A549 (cell line): Measurements from ENCODE around the gene MUC5AC. TPM values are rescaled to one million over a fixed set of nuclear protein-coding genes. Genes with fewer than 3 reads are reported as not detected.

ENCODE experiments used
- ATAC-seq, 2 experiments: fragments of 200-7000 bp in 1 of 2; fragments of >200 bp in 1 of 2; cut with Nextera tagmentation in 1 of 2; cut with Tn5 transposase in 1 of 2; 3 replicates each; pipeline versions ENCODE4 v1.8.0 to v1.9.1; 2018 to 2020; ENCODE audit warnings: mild to moderate bottlenecking in 1 of 2, moderate library complexity in 1 of 2
- CTCF ChIA-PET: fragments of 300-600 bp; sonication (Branson Sonifier 250); formaldehyde crosslinking; extraction: SDS; loops from one replicate; lab custom pipeline; 2021; ENCODE audit warnings: antibody characterized with exemption, inconsistent platforms; lab: Yijun Ruan, JAX
- POLR2A ChIA-PET: fragments of 350-600 bp; formaldehyde crosslinking; extraction: SDS; loops from one replicate; lab custom pipeline; 2021; ENCODE audit warnings: antibody characterized with exemption, inconsistent platforms; lab: Yijun Ruan, JAX
- DNase-seq, 2 experiments: peaks; one replicate each; pipeline versions ENCODE4 v3.0.0 to v3.0.0-alpha.2; 2011 to 2016; ENCODE audit warnings: low read depth in 1 of 2, low spot score in 1 of 2
- FAIRE-seq: peaks from 2 replicates; lab custom pipeline; 2011; peaks lifted over from hg19 to GRCh38; lab: Jason Lieb, UNC
- H3K27ac ChIP-seq, 2 experiments: fragments of >200 bp; sonication (Bioruptor Twin); formaldehyde crosslinking; 3 replicates each; pipeline ENCODE4 v1.5.1; 2016 to 2017
- H3K4me1 ChIP-seq: fragments of >200 bp; sonication (Bioruptor Twin); formaldehyde crosslinking; 3 replicates; pipeline ENCODE4 v1.6.1; 2016
- H3K4me2 ChIP-seq: fragments of >200 bp; sonication (Bioruptor Twin); formaldehyde crosslinking; 3 replicates; pipeline ENCODE4 v1.6.1; 2016
- H3K4me3 ChIP-seq: fragments of >200 bp; sonication (Bioruptor Twin); formaldehyde crosslinking; 3 replicates; pipeline ENCODE4 v1.5.1; 2016
- H3K9me3 ChIP-seq: fragments of >200 bp; sonication (Bioruptor Twin); formaldehyde crosslinking; 3 replicates; pipeline ENCODE4 v1.6.1; 2016
- BHLHE40 ChIP-seq: IDR thresholded peaks from 2 replicates; pipeline ENCODE4 v1.6.1; 2012; ENCODE audit warnings: low read depth, low read length, inconsistent platforms
- CEBPB ChIP-seq, 2 experiments: fragments of >200 bp in 1 of 2; sonication (Bioruptor Twin) in 1 of 2; formaldehyde crosslinking in 1 of 2; IDR thresholded peaks; 2 replicates each; pipeline ENCODE4 v1.6.1; 2012 to 2016
- CHD2 ChIP-seq: fragments of 150-350 bp; IDR thresholded peaks from 2 replicates; pipeline ENCODE4 v1.6.1; 2014; ENCODE audit warnings: low read length; ENCODE audit not compliant: partially characterized antibody
- CHD4 ChIP-seq: fragments of 200-600 bp; sonication (generic); IDR thresholded peaks from 2 replicates; pipeline ENCODE4 v1.6.1; 2016; ENCODE audit warnings: antibody characterized with exemption, mild to moderate bottlenecking, borderline replicate concordance
- HEYL ChIP-seq: fragments of 250-450 bp; sonication (Bioruptor Pico); IDR thresholded peaks from 2 replicates; pipeline ENCODE4 v1.8.0; 2021; ENCODE audit warnings: mild to moderate bottlenecking, moderate library complexity
- HOXB13 ChIP-seq: fragments of 250-450 bp; sonication (Bioruptor Pico); IDR thresholded peaks from 2 replicates; pipeline ENCODE4 v1.5.0; 2020; ENCODE audit warnings: low read depth, mild to moderate bottlenecking, moderate library complexity
- KDM1A ChIP-seq: fragments of 200-600 bp; sonication (generic); IDR thresholded peaks from 2 replicates; pipeline ENCODE4 v1.6.1; 2016; ENCODE audit warnings: low read depth, mild to moderate bottlenecking
- MAZ ChIP-seq: fragments of 150-350 bp; IDR thresholded peaks from 2 replicates; pipeline ENCODE4 v1.6.1; 2014; ENCODE audit warnings: antibody characterized with exemption, low read depth, low read length, borderline replicate concordance
- NFE2L2 ChIP-seq: fragments of 150-350 bp; conservative IDR thresholded peaks from 2 replicates; pipeline ENCODE4 v1.6.1; 2014; ENCODE audit warnings: low read length
- NPAS2 ChIP-seq: fragments of 250-450 bp; sonication (Bioruptor Pico); IDR thresholded peaks from 2 replicates; pipeline ENCODE4 v1.8.0; 2022; ENCODE audit warnings: mild to moderate bottlenecking, moderate library complexity, borderline replicate concordance
- PHF8 ChIP-seq: fragments of 200-600 bp; sonication (generic); IDR thresholded peaks from 2 replicates; pipeline ENCODE4 v1.6.1; 2016; ENCODE audit warnings: low read depth, mild to moderate bottlenecking, antibody characterized with exemption, moderate library complexity, borderline replicate concordance
- RAD21 ChIP-seq, 2 experiments: fragments of >200 bp in 1 of 2; sonication (Bioruptor Twin) in 1 of 2; formaldehyde crosslinking in 1 of 2; IDR thresholded peaks in 1 of 2; conservative IDR thresholded peaks in 1 of 2; 2 replicates in 1 of 2; 3 replicates in 1 of 2; pipeline ENCODE4 v1.6.1; 2012 to 2018; ENCODE audit warnings: inconsistent platforms in 1 of 2
- RFX5 ChIP-seq: fragments of 450-650 bp; IDR thresholded peaks from 2 replicates; pipeline ENCODE4 v1.7.1; 2014; ENCODE audit warnings: antibody characterized with exemption, mild to moderate bottlenecking, moderate library complexity
- TFCP2L1 ChIP-seq: fragments of 250-450 bp; sonication (Bioruptor Pico); IDR thresholded peaks from 2 replicates; pipeline ENCODE4 v1.5.0; 2021; ENCODE audit warnings: mild to moderate bottlenecking
- TP53 ChIP-seq: fragments of 250-450 bp; sonication (Bioruptor Pico); IDR thresholded peaks from 2 replicates; pipeline ENCODE4 v1.5.0; 2021; ENCODE audit warnings: mild to moderate bottlenecking, moderate library complexity
- ZNF302 ChIP-seq: fragments of 250-450 bp; sonication (Bioruptor Pico); IDR thresholded peaks from 2 replicates; pipeline ENCODE4 v1.9.0; 2021; ENCODE audit warnings: inconsistent platforms, mild to moderate bottlenecking, moderate library complexity
- WGBS: methylation state at CpG from one replicate; pipeline ENCODE4 v1.1.6; 2017; ENCODE audit errors: missing lambda C conversion rate; 5-methylcytosine and 5-hydroxymethylcytosine counted together
- polyA plus RNA-seq, 4 experiments: library from polyadenylated mRNA; depleted of rRNA in 3 of 4; stranded (reverse); fragments of >200 nt; fragmentation: RNase III in 1 of 4; extraction: RNeasy Plus Mini Kit Qiagen cat#74134 plus additional on column Dnase treatment in 1 of 4; gene quantifications; 2 replicates in 3 of 4; 3 replicates in 1 of 4; pipeline ENCODE4 v1.2.3, GENCODE V29; 2011 to 2017
- TF ChIP-seq, protein P1 (sequence below): fragments of >200 bp; sonication (Bioruptor Twin); formaldehyde crosslinking; IDR thresholded peaks from 3 replicates; pipeline ENCODE4 v1.6.1; 2016
- TF ChIP-seq, protein P2 (sequence below): fragments of 200-600 bp; sonication (generic); IDR thresholded peaks from 2 replicates; pipeline ENCODE4 v1.6.1; 2016; ENCODE audit warnings: antibody characterized with exemption, mild to moderate bottlenecking, moderate library complexity
- TF ChIP-seq, protein P3 (sequence below): fragments of 250-450 bp; sonication (Bioruptor Pico); IDR thresholded peaks from 2 replicates; pipeline ENCODE4 v1.5.0; 2021; ENCODE audit warnings: mild to moderate bottlenecking, moderate library complexity, borderline replicate concordance

The MUC5AC gene
- polyA plus RNA-seq, 2 of the 4 experiments (the other 2 are of a cell fraction) = 0.18 to 7.4 TPM

DNA sequence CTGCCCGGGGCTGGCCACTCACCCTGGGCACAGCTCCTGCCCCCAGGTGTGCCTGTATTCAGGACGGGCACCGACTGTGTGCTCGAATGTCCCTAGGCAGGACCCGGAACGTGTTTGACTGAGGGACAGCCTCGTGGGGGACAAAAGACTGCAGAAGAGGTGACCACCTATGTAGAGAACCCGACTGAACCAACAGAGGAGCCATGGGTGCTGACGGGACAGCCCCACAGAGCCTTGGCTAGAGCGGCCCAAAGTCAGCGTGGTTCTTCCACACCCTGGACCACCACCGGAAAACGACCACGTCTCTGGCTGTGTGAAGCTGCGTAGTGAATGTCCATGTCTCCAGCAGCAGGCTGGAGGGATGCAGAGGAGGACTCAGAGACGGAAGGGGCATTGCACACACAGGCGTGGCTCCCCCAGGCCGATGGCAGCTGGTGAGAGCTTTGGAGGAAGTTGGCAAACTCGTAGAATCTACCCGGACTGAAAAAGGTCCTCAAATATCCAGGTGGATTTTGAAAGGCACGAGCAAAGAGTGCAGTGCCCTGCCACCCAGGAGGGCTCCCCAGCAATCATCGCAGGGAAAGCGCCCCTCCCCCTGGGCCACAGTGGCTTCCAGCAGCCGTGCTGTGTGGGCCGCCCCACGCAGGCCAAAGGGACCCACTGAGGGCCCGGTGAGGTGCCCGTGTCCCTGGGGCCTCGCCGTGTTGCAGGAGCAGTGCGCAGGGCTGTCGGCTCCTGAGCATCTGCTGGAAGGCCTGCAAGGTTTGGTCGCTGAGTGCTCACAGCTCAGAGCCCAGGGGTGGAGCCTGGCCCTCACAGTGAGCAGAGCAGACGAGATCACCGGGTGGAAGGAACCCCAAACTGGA lies 47.6 kb downstream of the MUC5AC start:
- TF ChIP-seq HOXB13 (CRISPR knock-in tag) = no peak
- TF ChIP-seq CHD4 = no peak
- no peak for TF ChIP-seq TP53 (CRISPR knock-in tag)
- TF ChIP-seq, protein P1, sequence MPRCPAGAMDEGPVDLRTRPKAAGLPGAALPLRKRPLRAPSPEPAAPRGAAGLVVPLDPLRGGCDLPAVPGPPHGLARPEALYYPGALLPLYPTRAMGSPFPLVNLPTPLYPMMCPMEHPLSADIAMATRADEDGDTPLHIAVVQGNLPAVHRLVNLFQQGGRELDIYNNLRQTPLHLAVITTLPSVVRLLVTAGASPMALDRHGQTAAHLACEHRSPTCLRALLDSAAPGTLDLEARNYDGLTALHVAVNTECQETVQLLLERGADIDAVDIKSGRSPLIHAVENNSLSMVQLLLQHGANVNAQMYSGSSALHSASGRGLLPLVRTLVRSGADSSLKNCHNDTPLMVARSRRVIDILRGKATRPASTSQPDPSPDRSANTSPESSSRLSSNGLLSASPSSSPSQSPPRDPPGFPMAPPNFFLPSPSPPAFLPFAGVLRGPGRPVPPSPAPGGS = no peak
- TF ChIP-seq RFX5 = no peak
- TF ChIP-seq BHLHE40 = no peak
- no peak for TF ChIP-seq CHD2
- no peak for TF ChIP-seq MAZ
- no peak for TF ChIP-seq ZNF302 (CRISPR knock-in tag)
- TF ChIP-seq NFE2L2 = no peak
- TF ChIP-seq NPAS2 = no peak
- TF ChIP-seq RAD21 (conservative IDR thresholded peaks at IDR 0.05 in 1 of 2, IDR thresholded peaks at IDR 0.05 in 1 of 2) = no peak
- TF ChIP-seq, protein P2, sequence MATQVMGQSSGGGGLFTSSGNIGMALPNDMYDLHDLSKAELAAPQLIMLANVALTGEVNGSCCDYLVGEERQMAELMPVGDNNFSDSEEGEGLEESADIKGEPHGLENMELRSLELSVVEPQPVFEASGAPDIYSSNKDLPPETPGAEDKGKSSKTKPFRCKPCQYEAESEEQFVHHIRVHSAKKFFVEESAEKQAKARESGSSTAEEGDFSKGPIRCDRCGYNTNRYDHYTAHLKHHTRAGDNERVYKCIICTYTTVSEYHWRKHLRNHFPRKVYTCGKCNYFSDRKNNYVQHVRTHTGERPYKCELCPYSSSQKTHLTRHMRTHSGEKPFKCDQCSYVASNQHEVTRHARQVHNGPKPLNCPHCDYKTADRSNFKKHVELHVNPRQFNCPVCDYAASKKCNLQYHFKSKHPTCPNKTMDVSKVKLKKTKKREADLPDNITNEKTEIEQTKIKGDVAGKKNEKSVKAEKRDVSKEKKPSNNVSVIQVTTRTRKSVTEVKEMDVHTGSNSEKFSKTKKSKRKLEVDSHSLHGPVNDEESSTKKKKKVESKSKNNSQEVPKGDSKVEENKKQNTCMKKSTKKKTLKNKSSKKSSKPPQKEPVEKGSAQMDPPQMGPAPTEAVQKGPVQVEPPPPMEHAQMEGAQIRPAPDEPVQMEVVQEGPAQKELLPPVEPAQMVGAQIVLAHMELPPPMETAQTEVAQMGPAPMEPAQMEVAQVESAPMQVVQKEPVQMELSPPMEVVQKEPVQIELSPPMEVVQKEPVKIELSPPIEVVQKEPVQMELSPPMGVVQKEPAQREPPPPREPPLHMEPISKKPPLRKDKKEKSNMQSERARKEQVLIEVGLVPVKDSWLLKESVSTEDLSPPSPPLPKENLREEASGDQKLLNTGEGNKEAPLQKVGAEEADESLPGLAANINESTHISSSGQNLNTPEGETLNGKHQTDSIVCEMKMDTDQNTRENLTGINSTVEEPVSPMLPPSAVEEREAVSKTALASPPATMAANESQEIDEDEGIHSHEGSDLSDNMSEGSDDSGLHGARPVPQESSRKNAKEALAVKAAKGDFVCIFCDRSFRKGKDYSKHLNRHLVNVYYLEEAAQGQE = no peak
- no peak for TF ChIP-seq PHF8
- TF ChIP-seq, protein P3, sequence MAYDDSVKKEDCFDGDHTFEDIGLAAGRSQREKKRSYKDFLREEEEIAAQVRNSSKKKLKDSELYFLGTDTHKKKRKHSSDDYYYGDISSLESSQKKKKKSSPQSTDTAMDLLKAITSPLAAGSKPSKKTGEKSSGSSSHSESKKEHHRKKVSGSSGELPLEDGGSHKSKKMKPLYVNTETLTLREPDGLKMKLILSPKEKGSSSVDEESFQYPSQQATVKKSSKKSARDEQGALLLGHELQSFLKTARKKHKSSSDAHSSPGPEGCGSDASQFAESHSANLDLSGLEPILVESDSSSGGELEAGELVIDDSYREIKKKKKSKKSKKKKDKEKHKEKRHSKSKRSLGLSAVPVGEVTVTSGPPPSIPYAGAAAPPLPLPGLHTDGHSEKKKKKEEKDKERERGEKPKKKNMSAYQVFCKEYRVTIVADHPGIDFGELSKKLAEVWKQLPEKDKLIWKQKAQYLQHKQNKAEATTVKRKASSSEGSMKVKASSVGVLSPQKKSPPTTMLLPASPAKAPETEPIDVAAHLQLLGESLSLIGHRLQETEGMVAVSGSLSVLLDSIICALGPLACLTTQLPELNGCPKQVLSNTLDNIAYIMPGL (CRISPR knock-in tag) = no peak
- TF ChIP-seq TFCP2L1 = no peak
- TF ChIP-seq KDM1A = no peak
- TF ChIP-seq CEBPB (IDR thresholded peaks at IDR 0.05) = no peak
- CTCF ChIA-PET = interaction anchor here (0.9 to 5.5 kb wide), 6 partner anchors 31 to 369 kb away, joined by 3 to 34 read pairs (median 6); no protein-coding TSS in a partner anchor
- FAIRE-seq (no peak), DNase-seq (no peak), ATAC-seq (no peak)
- peak overlapping the region in 1 of 2 experiments; percentile 86; a peak in 3 of 6 replicates for H3K27ac ChIP-seq
- H3K9me3 ChIP-seq = peaks cover 9% of the 10 kb centered on the region; the same call in 2 of the 3 replicates
- no peak overlapping the region for H3K4me3 ChIP-seq
- POLR2A ChIA-PET = no interaction called here
- no peak overlapping the region for H3K4me2 ChIP-seq
- H3K4me1 ChIP-seq = peaks cover 18% of the 10 kb centered on the region
- WGBS = 72% methylated on average over 33 of the region's 35 CpGs

DNA sequence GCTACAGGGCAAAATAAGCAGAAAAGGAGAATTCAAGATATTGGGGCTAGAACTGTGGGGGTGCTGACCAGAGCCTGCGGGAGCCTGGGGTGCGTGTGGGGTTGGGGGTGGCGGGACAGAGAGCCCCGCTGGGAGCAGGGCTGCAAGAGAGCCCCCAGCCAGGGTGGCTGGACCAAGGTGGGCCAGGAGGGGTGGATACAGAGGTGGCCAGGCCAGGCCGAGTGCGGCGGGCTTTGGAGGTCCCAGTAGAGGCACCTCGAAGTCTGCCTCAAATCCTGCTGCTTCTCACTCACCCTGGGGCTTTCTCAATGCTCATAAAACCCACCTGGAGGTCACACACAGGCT lies 48.2 kb downstream of the MUC5AC start:
- no peak for ATAC-seq
- no peak for DNase-seq
- 90% methylated on average over 7 of the region's 8 CpGs for WGBS
- H3K27ac ChIP-seq = no peak overlapping the region; a peak in 1 of 6 replicates
- no peak for TF ChIP-seq BHLHE40
- TF ChIP-seq HEYL (CRISPR knock-in tag) = no peak
- FAIRE-seq = no peak
- H3K9me3 ChIP-seq = peaks cover 13% of the 10 kb centered on the region; the same call in 2 of the 3 replicates
- H3K4me2 ChIP-seq = no peak overlapping the region
- POLR2A ChIA-PET = no interaction called here
- CTCF ChIA-PET = no interaction called here
- peaks cover 18% of the 10 kb centered on the region for H3K4me1 ChIP-seq
- no peak overlapping the region for H3K4me3 ChIP-seq
